Keratinocyte (primary cell): Measurements from ENCODE around the gene TIAM1. TPM values are rescaled to one million over a fixed set of nuclear protein-coding genes. Genes with fewer than 3 reads are reported as not detected.

Experiments used
- DNase-seq: peaks from one replicate; pipeline ENCODE4 v3.0.0-alpha.2; 2011; ENCODE audit warnings: low read depth, missing footprints, low spot score
- FAIRE-seq: peaks from 2 replicates; lab custom pipeline; 2011; peaks lifted over from hg19 to GRCh38; lab: Jason Lieb, UNC
- H2AFZ ChIP-seq: 2 replicates; pipeline ENCODE4 v1.6.0; 2012; ENCODE audit warnings: low read length, control low read depth, inconsistent platforms; ENCODE audit not compliant: control insufficient read depth
- H3K27ac ChIP-seq: 2 replicates; pipeline ENCODE4 v1.5.1; 2011; ENCODE audit warnings: low read length; ENCODE audit not compliant: control insufficient read depth, insufficient read depth
- H3K27me3 ChIP-seq: 3 replicates; pipeline ENCODE4 v1.6.0; 2011; ENCODE audit warnings: low read length; ENCODE audit not compliant: control insufficient read depth, insufficient read depth; ENCODE audit errors: extremely low read depth
- H3K36me3 ChIP-seq, 2 experiments: 2 replicates in 1 of 2; 3 replicates in 1 of 2; pipeline ENCODE4 v1.5.1; 2011; ENCODE audit warnings: low read length in 2 of 2, mild to moderate bottlenecking in 1 of 2; ENCODE audit not compliant: control insufficient read depth in 2 of 2, insufficient read depth in 2 of 2; ENCODE audit errors: extremely low read depth in 1 of 2
- H3K4me1 ChIP-seq: 3 replicates; pipeline ENCODE4 v1.5.1; 2011; ENCODE audit warnings: low read length; ENCODE audit not compliant: control insufficient read depth, insufficient read depth; ENCODE audit errors: extremely low read depth
- H3K4me2 ChIP-seq: 3 replicates; pipeline ENCODE4 v1.6.0; 2011; ENCODE audit warnings: low read depth, low read length; ENCODE audit not compliant: control insufficient read depth, insufficient read depth; ENCODE audit errors: extremely low read depth
- H3K4me3 ChIP-seq, 3 experiments: fragments of 200-600 bp in 1 of 3; sonication (generic) in 1 of 3; 2 replicates in 2 of 3; 3 replicates in 1 of 3; pipeline ENCODE4 v1.5.1; 2011 to 2016; ENCODE audit warnings: low read length in 3 of 3, mild to moderate bottlenecking in 3 of 3, control low read depth in 2 of 3, inconsistent platforms in 1 of 3, low read depth in 1 of 3, mixed read lengths in 1 of 3, mixed run types in 1 of 3, moderate library complexity in 1 of 3; ENCODE audit not compliant: control insufficient read depth in 2 of 3, insufficient read depth in 2 of 3; ENCODE audit errors: extremely low read depth in 1 of 3
- H3K79me2 ChIP-seq: 2 replicates; pipeline ENCODE4 v1.6.0; 2012; ENCODE audit warnings: low read length; ENCODE audit not compliant: control insufficient read depth, insufficient read depth
- H3K9ac ChIP-seq: 3 replicates; pipeline ENCODE4 v1.6.0; 2011; ENCODE audit warnings: low read length; ENCODE audit not compliant: control insufficient read depth, insufficient read depth; ENCODE audit errors: extremely low read depth
- H3K9me1 ChIP-seq: 3 replicates; pipeline ENCODE4 v1.6.0; 2011; ENCODE audit warnings: low read length; ENCODE audit not compliant: control insufficient read depth, insufficient read depth; ENCODE audit errors: extremely low read depth
- H3K9me3 ChIP-seq: 2 replicates; pipeline ENCODE4 v1.5.1; 2012; ENCODE audit warnings: low read depth, low read length; ENCODE audit not compliant: control insufficient read depth
- H4K20me1 ChIP-seq: 3 replicates; pipeline ENCODE4 v1.6.0; 2011; ENCODE audit warnings: low read length; ENCODE audit not compliant: control insufficient read depth, insufficient read depth; ENCODE audit errors: extremely low read depth
- CTCF ChIP-seq, 3 experiments: IDR thresholded peaks in 1 of 3; conservative IDR thresholded peaks in 1 of 3; optimal IDR thresholded peaks in 1 of 3; 2 replicates in 2 of 3; 3 replicates in 1 of 3; pipeline versions ENCODE3 to v1.5.1; 2011; ENCODE audit warnings: low read length in 3 of 3, mild to moderate bottlenecking in 3 of 3, moderate library complexity in 2 of 3, control low read depth in 1 of 3, inconsistent platforms in 1 of 3; ENCODE audit not compliant: insufficient read depth in 2 of 3; ENCODE audit errors: extremely low read depth in 1 of 3
- EZH2 ChIP-seq: IDR thresholded peaks from one replicate; pipeline ENCODE4 v1.6.1; 2012; ENCODE audit warnings: inconsistent platforms, mild to moderate bottlenecking, low read length, moderate library complexity
- dilution Hi-C: fragments of 300-500 bp; cut with MboI; formaldehyde crosslinking; loops from one replicate; pipeline ENCODE4 v1.7.0; 2020; ENCODE audit warnings: low sequenced_read_pairs; ENCODE audit not compliant: extremely low pct_ligation_motif_present
- polyA plus RNA-seq, 5 experiments: library from polyadenylated mRNA; depleted of rRNA in 3 of 5; stranded (reverse) in 3 of 5; stranded (forward) in 1 of 5; unstranded in 1 of 5; fragments of >200 nt; gene quantifications; 1 replicate in 1 of 5; 2 replicates in 3 of 5; 3 replicates in 1 of 5; pipeline versions ENCODE4 v1.2.1 to v1.2.3, GENCODE V29; 2011 to 2012; ENCODE audit warnings: missing spikeins in 2 of 5, low read depth in 1 of 5, low replicate concordance in 1 of 5

TIAM1 gene
- polyA plus RNA-seq, 1 donor (not counting 4 experiments of a cell fraction or from before 2014, with no cell fraction given): 8.3 TPM

- FAIRE-seq (no peak), DNase-seq (no peak)
- dilution Hi-C loops: no loop called here
- no peak overlapping the region for H3K9ac ChIP-seq
- H2AFZ ChIP-seq: no peak overlapping the region
- no peaks in the 10 kb centered on the region for H3K36me3 ChIP-seq
- no peak for TF ChIP-seq EZH2
- no peak for TF ChIP-seq CTCF (optimal IDR thresholded peaks at IDR 0.05 in 1 of 3, IDR thresholded peaks at IDR 0.05 in 1 of 3, conservative IDR thresholded peaks at IDR 0.05 in 1 of 3; ENCODE audit: extremely low read depth in 1 of 3, insufficient read depth in 2 of 3, low read length in 3 of 3)
- no peak overlapping the region for H3K27ac ChIP-seq
- H3K9me1 ChIP-seq: no peaks in the 10 kb centered on the region
- H3K79me2 ChIP-seq: no peaks in the 10 kb centered on the region
- peaks cover 5% of the 10 kb centered on the region for H3K4me1 ChIP-seq
- no peaks in the 10 kb centered on the region for H4K20me1 ChIP-seq
- no peak overlapping the region for H3K4me3 ChIP-seq
- no peaks in the 10 kb centered on the region for H3K9me3 ChIP-seq
- no peak overlapping the region for H3K4me2 ChIP-seq
- H3K27me3 ChIP-seq: no peaks in the 10 kb centered on the region
Observed at GRCh38 chr21:31363720-31364119, 19.7 kb upstream of the TIAM1 start.

- H3K4me3 ChIP-seq: no peak overlapping the region
- H3K36me3 ChIP-seq: no peaks in the 10 kb centered on the region
- H4K20me1 ChIP-seq: no peaks in the 10 kb centered on the region
- H3K79me2 ChIP-seq: no peaks in the 10 kb centered on the region
- FAIRE-seq (no peak), DNase-seq (no peak)
- H3K9me3 ChIP-seq: no peaks in the 10 kb centered on the region
- H3K4me2 ChIP-seq: no peak overlapping the region
- peaks cover 3% of the 10 kb centered on the region for H3K4me1 ChIP-seq
- no peak overlapping the region for H2AFZ ChIP-seq
- H3K9me1 ChIP-seq: no peaks in the 10 kb centered on the region
- no peak overlapping the region for H3K27ac ChIP-seq
- H3K27me3 ChIP-seq: no peaks in the 10 kb centered on the region
- H3K9ac ChIP-seq: no peak overlapping the region
- no peak for TF ChIP-seq CTCF (optimal IDR thresholded peaks at IDR 0.05 in 1 of 3, IDR thresholded peaks at IDR 0.05 in 1 of 3, conservative IDR thresholded peaks at IDR 0.05 in 1 of 3; ENCODE audit: extremely low read depth in 1 of 3, insufficient read depth in 2 of 3, low read length in 3 of 3)
- no peak for TF ChIP-seq EZH2
- dilution Hi-C loops: no loop called here
Observed at GRCh38 chr21:31360717-31361116, 16.7 kb upstream of the TIAM1 start.
